K562 (cell line): ENCODE data around the gene BSCL2. TPM values are rescaled to one million over a fixed set of nuclear protein-coding genes. Genes with fewer than 3 reads are reported as not detected.

Experiments
- BCOR ChIP-seq: fragments of 450-650 bp; IDR thresholded peaks from 2 replicates; pipeline ENCODE4 v1.6.1; 2016
- BHLHE40 ChIP-seq: IDR thresholded peaks from 2 replicates; pipeline ENCODE4 v1.6.1; 2011; ENCODE audit warnings: low read length, improper control_type of control experiment
- CSDE1 ChIP-seq, 2 experiments: fragments of 450-650 bp; IDR thresholded peaks; 2 replicates each; pipeline ENCODE4 v1.6.1; 2016; ENCODE audit warnings: mild to moderate bottlenecking in 1 of 2
- CXXC5 ChIP-seq: fragments of 250-450 bp; sonication (Bioruptor Pico); IDR thresholded peaks from 2 replicates; pipeline ENCODE4 v1.8.0; 2022; ENCODE audit warnings: inconsistent platforms, mild to moderate bottlenecking, moderate library complexity
- E2F1 ChIP-seq: sonication (generic); formaldehyde crosslinking; IDR thresholded peaks from 2 replicates; pipeline ENCODE4 v1.8.1; 2023; ENCODE audit warnings: mild to moderate bottlenecking, missing genetic modification reagents, moderate library complexity
- EGR1 ChIP-seq: fragments of 450-650 bp; conservative IDR thresholded peaks from 2 replicates; pipeline ENCODE4 v1.6.1; 2017; ENCODE audit warnings: mild to moderate bottlenecking
- EP300 ChIP-seq: IDR thresholded peaks from 2 replicates; pipeline ENCODE4 v1.6.1; 2012; ENCODE audit warnings: low read length, improper control_type of control experiment
- GMEB1 ChIP-seq: fragments of 250-450 bp; sonication (Bioruptor Pico); IDR thresholded peaks from 2 replicates; pipeline ENCODE4 v1.4.0; 2020; ENCODE audit warnings: mild to moderate bottlenecking
- HNRNPL ChIP-seq: fragments of 200-400 bp; formaldehyde crosslinking; IDR thresholded peaks from 2 replicates; pipeline ENCODE4 v1.6.1; 2017; ENCODE audit warnings: low read depth, mild to moderate bottlenecking, low read length
- JUN ChIP-seq, 2 experiments: sonication (generic) in 1 of 2; formaldehyde crosslinking in 1 of 2; IDR thresholded peaks; 2 replicates each; pipeline versions ENCODE4 v1.6.1 to v1.8.0; 2012 to 2022; ENCODE audit warnings: borderline replicate concordance in 2 of 2, mild to moderate bottlenecking in 2 of 2, improper control_type of control experiment in 1 of 2, low read depth in 1 of 2, low read length in 1 of 2, missing genetic modification reagents in 1 of 2
- KLF16 ChIP-seq: IDR thresholded peaks from 2 replicates; pipeline ENCODE4 v1.6.1; 2016; ENCODE audit warnings: antibody characterized with exemption
- MBD2 ChIP-seq: sonication (generic); IDR thresholded peaks from 2 replicates; pipeline ENCODE4 v1.6.1; 2016; ENCODE audit warnings: low read depth, borderline replicate concordance
- MITF ChIP-seq: IDR thresholded peaks from 2 replicates; pipeline ENCODE4 v1.6.1; 2014; ENCODE audit warnings: antibody characterized with exemption
- NR4A1 ChIP-seq, 2 experiments: fragments of 250-450 bp in 1 of 2; fragments of 450-650 bp in 1 of 2; sonication (Bioruptor Pico) in 1 of 2; IDR thresholded peaks; 2 replicates each; pipeline versions ENCODE4 v1.4.0 to v1.6.1; 2016 to 2020; ENCODE audit warnings: mild to moderate bottlenecking in 2 of 2, missing compliant biosample characterization in 1 of 2, missing genetic modification characterization in 1 of 2, moderate library complexity in 1 of 2
- POLR2A ChIP-seq: fragments of 450-650 bp; conservative IDR thresholded peaks from 2 replicates; pipeline ENCODE4 v1.6.1; 2016
- RBM14 ChIP-seq: fragments of 200-400 bp; formaldehyde crosslinking; IDR thresholded peaks from 2 replicates; pipeline ENCODE4 v1.6.1; 2018; ENCODE audit warnings: low read depth, mild to moderate bottlenecking, low read length, moderate library complexity, borderline replicate concordance; ENCODE audit not compliant: insufficient read depth
- SAP30 ChIP-seq: fragments of 200-600 bp; sonication (generic); IDR thresholded peaks from 2 replicates; pipeline ENCODE4 v1.6.1; 2012; ENCODE audit warnings: borderline replicate concordance, low read depth, mild to moderate bottlenecking, moderate library complexity, low read length, control low read depth, inconsistent platforms; ENCODE audit not compliant: insufficient read depth, poor library complexity, severe bottlenecking
- THAP7 ChIP-seq: fragments of 250-450 bp; sonication (Bioruptor Pico); IDR thresholded peaks from 2 replicates; pipeline ENCODE4 v1.5.0; 2021
- THRB ChIP-seq: fragments of 450-650 bp; formaldehyde crosslinking; conservative IDR thresholded peaks from 2 replicates; pipeline ENCODE4 v1.4.0; 2022; ENCODE audit warnings: mild to moderate bottlenecking, missing genetic modification characterization
- ZC3H8 ChIP-seq: fragments of 450-650 bp; IDR thresholded peaks from 2 replicates; pipeline ENCODE4 v1.6.1; 2017
- ZNF24 ChIP-seq: fragments of 450-650 bp; IDR thresholded peaks from 2 replicates; pipeline ENCODE4 v1.6.1; 2016
- polyA plus RNA-seq, 8 experiments: library from polyadenylated mRNA; depleted of rRNA in 4 of 8; stranded (reverse) in 5 of 8; unstranded in 3 of 8; fragments of >200 nt; fragmentation: Nextera tagmentation in 2 of 8; fragmentation: Illumina TruSeq in 1 of 8; extraction: Ambion mirVana in 2 of 8; extraction: Trizol in 1 of 8; gene quantifications; 2 replicates each; pipeline versions ENCODE4 v1.2.1 to v1.2.3, GENCODE V29; 2011 to 2014; ENCODE audit warnings: inconsistent platforms in 1 of 8, missing spikeins in 1 of 8
- total RNA-seq, 7 experiments: library from RNA; depleted of rRNA in 6 of 7; stranded (reverse); fragments of >200 nt in 6 of 7; fragmentation: Illumina TruSeq in 2 of 7; extraction: Trizol in 2 of 7; gene quantifications; 2 replicates each; pipeline versions ENCODE4 v1.2.1 to v1.2.3, GENCODE V29; 2011 to 2021; ENCODE audit warnings: low replicate concordance in 1 of 7

The BSCL2 gene
- total and polyA plus RNA-seq, 9 of the 15 experiments (the other 6 are each of a cell fraction or from before 2014, with no cell fraction given): 18.9 to 51.7 (median 35.2) TPM

- TF ChIP-seq SAP30 (peak; percentile 72), CXXC5 (CRISPR knock-in tag) (peak; percentile 73), BHLHE40 (peak; percentile 60; the same call in 1 of the 2 replicates), EP300 (peak; percentile 53; the same call in 1 of the 2 replicates), THRB (no peak), CSDE1 (IDR thresholded peaks at IDR 0.05) (peak in 1 of 2 experiments; percentile 40; a peak in 1 of 4 replicates), MBD2 (peak; percentile 77; the same call in 1 of the 2 replicates), EGR1 (peak; percentile 71), THAP7 (CRISPR knock-in tag) (0 out of 2 replicates have a peak, but pooled peaks have one; percentile 70), HNRNPL (0 out of 2 replicates have a peak, but pooled peaks have one; percentile 19), RBM14 (no peak), E2F1 (no peak; the same call in 1 of the 2 replicates), BCOR (peak; percentile 41; the same call in 1 of the 2 replicates), MITF (0 out of 2 replicates have a peak, but pooled peaks have one; percentile 12), ZC3H8 (0 out of 2 replicates have a peak, but pooled peaks have one; percentile 60), POLR2A (peak; percentile 92), GMEB1 (CRISPR knock-in tag) (peak; percentile 4; the same call in 1 of the 2 replicates), JUN (IDR thresholded peaks at IDR 0.05; ENCODE audit: borderline replicate concordance, low read depth, low read length) (peak; percentile 18; the same call in 1 of the 2 replicates), JUN (CRISPR knock-in tag; IDR thresholded peaks at IDR 0.05; ENCODE audit: borderline replicate concordance) (peak; percentile 83; the same call in 1 of the 2 replicates), ZNF24 (peak; percentile 89), NR4A1 (CRISPR knock-in tag; IDR thresholded peaks at IDR 0.05) (peak; percentile 75; the same call in 1 of the 2 replicates), NR4A1 (tag; IDR thresholded peaks at IDR 0.05) (no peak), KLF16 (no peak)
These were observed 35.4 kb downstream of the BSCL2 start, which contains the start of the genes LBHD1 and UQCC3 (continued) for GRCh38 chr11:62671608-62672389.
